Endothelial cell of umbilical vein (primary cell): ENCODE data around the gene C12orf42. TPM values are rescaled to one million over a fixed set of nuclear protein-coding genes. Genes with fewer than 3 reads are reported as not detected.

ENCODE experiments used
- BruUV-seq: library from RNA; stranded (reverse); fragments of 400-500 nt; replicated peaks from 2 replicates; lab custom pipeline; 2021; lab: Mats Ljungman, UMichigan
- CTCF ChIA-PET: fragments of 300-600, 350-600 bp; sonication (Branson Sonifier 250); formaldehyde crosslinking; loops from one replicate; lab custom pipeline; 2021; ENCODE audit warnings: antibody characterized with exemption, inconsistent platforms; lab: Charles Lee
- POLR2A ChIA-PET: fragments of 300-600, 350-600 bp; sonication (Branson Sonifier 250); formaldehyde crosslinking; loops from one replicate; lab custom pipeline; 2021; ENCODE audit warnings: antibody characterized with exemption, inconsistent platforms; lab: Charles Lee
- DNase-seq: peaks from one replicate; pipeline ENCODE4 v3.0.0-alpha.2; 2011; ENCODE audit warnings: low read depth, low spot score
- FAIRE-seq: peaks from 2 replicates; lab custom pipeline; 2011; peaks lifted over from hg19 to GRCh38; lab: Jason Lieb, UNC
- H2AFZ ChIP-seq: 2 replicates; pipeline ENCODE4 v1.6.0; 2012; ENCODE audit warnings: low read depth, low read length, control low read depth, inconsistent platforms
- H3K27ac ChIP-seq: 2 replicates; pipeline ENCODE4 v1.5.1; 2011; ENCODE audit warnings: low read depth, mild to moderate bottlenecking, control low read depth, low read length, moderate library complexity; ENCODE audit not compliant: insufficient read depth
- H3K27me3 ChIP-seq, 2 experiments: 2 replicates each; pipeline versions ENCODE4 v1.6.0 to v1.6.1; 2011; ENCODE audit warnings: low read length in 2 of 2, mixed read lengths in 1 of 2; ENCODE audit not compliant: control insufficient read depth in 2 of 2, insufficient read depth in 2 of 2
- H3K36me3 ChIP-seq, 2 experiments: 2 replicates in 1 of 2; 3 replicates in 1 of 2; pipeline ENCODE4 v1.5.1; 2011; ENCODE audit warnings: low read length in 2 of 2, mild to moderate bottlenecking in 1 of 2, moderate library complexity in 1 of 2; ENCODE audit not compliant: control insufficient read depth in 2 of 2, insufficient read depth in 2 of 2; ENCODE audit errors: extremely low read depth in 1 of 2
- H3K4me1 ChIP-seq: 3 replicates; pipeline ENCODE4 v1.5.1; 2011; ENCODE audit warnings: mild to moderate bottlenecking, low read length; ENCODE audit not compliant: control insufficient read depth, insufficient read depth; ENCODE audit errors: extremely low read depth
- H3K4me2 ChIP-seq: 2 replicates; pipeline ENCODE4 v1.6.1; 2011; ENCODE audit warnings: low read length, control low read depth, mixed read lengths; ENCODE audit not compliant: insufficient read depth
- H3K4me3 ChIP-seq, 3 experiments: fragments of 200-600 bp in 1 of 3; sonication (generic), shearing (Covaris generic) in 1 of 3; replicated peaks in 1 of 3; 2 replicates each; pipeline ENCODE4 v1.5.1; 2011 to 2016; ENCODE audit warnings: control low read depth in 3 of 3, low read length in 3 of 3, mild to moderate bottlenecking in 2 of 3, inconsistent platforms in 1 of 3, low read depth in 1 of 3, moderate library complexity in 1 of 3; ENCODE audit not compliant: insufficient read depth in 1 of 3
- H3K79me2 ChIP-seq: 2 replicates; pipeline ENCODE4 v1.6.0; 2012; ENCODE audit warnings: low read length, inconsistent platforms; ENCODE audit not compliant: control insufficient read depth, insufficient read depth
- H3K9ac ChIP-seq: replicated peaks from 2 replicates; pipeline ENCODE3; 2011; ENCODE audit warnings: low read length, control low read depth; ENCODE audit not compliant: insufficient read depth; ENCODE audit errors: extremely low read depth
- H3K9me1 ChIP-seq: replicated peaks from 3 replicates; pipeline ENCODE4 v1.6.0; 2011; ENCODE audit warnings: mild to moderate bottlenecking, low read length; ENCODE audit not compliant: control insufficient read depth, insufficient read depth; ENCODE audit errors: extremely low read depth
- H3K9me3 ChIP-seq: replicated peaks from 2 replicates; pipeline ENCODE4 v1.5.1; 2012; ENCODE audit warnings: low read length, inconsistent platforms; ENCODE audit not compliant: control insufficient read depth, insufficient read depth
- H4K20me1 ChIP-seq: replicated peaks from 2 replicates; pipeline ENCODE3; 2011; ENCODE audit warnings: mild to moderate bottlenecking, low read length; ENCODE audit not compliant: control insufficient read depth, insufficient read depth; ENCODE audit errors: extremely low read depth
- EZH2 ChIP-seq: IDR thresholded peaks from 2 replicates; pipeline ENCODE4 v1.6.1; 2012; ENCODE audit warnings: borderline replicate concordance, low read depth, mild to moderate bottlenecking, moderate library complexity, low read length, inconsistent platforms; ENCODE audit not compliant: severe bottlenecking
- FOS ChIP-seq: IDR thresholded peaks from 2 replicates; pipeline ENCODE4 v1.6.1; 2011; ENCODE audit warnings: mild to moderate bottlenecking, low read length, moderate library complexity, borderline replicate concordance; ENCODE audit not compliant: insufficient read depth
- GATA2 ChIP-seq: IDR thresholded peaks from 2 replicates; pipeline ENCODE4 v1.7.0; 2011; ENCODE audit warnings: low read depth, mild to moderate bottlenecking, moderate library complexity, mixed read lengths, low read length; ENCODE audit not compliant: insufficient read length, insufficient read depth
- JUN ChIP-seq: IDR thresholded peaks from 2 replicates; pipeline ENCODE4 v1.6.1; 2011; ENCODE audit warnings: borderline replicate concordance, low read depth; ENCODE audit not compliant: insufficient read length, insufficient read depth
- MYC ChIP-seq: IDR thresholded peaks from one replicate; pipeline ENCODE4 v1.6.1; 2011; ENCODE audit warnings: mild to moderate bottlenecking, low read depth, low read length
- POLR2A ChIP-seq: IDR thresholded peaks from 2 replicates; pipeline ENCODE4 v1.6.1; 2012; ENCODE audit warnings: low read depth, mild to moderate bottlenecking, control low read depth, low read length
- POLR2AphosphoS5 ChIP-seq: IDR thresholded peaks from 2 replicates; pipeline ENCODE4 v1.6.1; 2012; ENCODE audit warnings: low read depth, mild to moderate bottlenecking, control low read depth, low read length, moderate library complexity; ENCODE audit not compliant: insufficient read depth
- dilution Hi-C: fragments of 300-500 bp; cut with MboI; formaldehyde crosslinking; loops from one replicate; pipeline ENCODE4 v1.15.0; 2019; ENCODE audit warnings: low sequenced_read_pairs; ENCODE audit not compliant: extremely low pct_ligation_motif_present
- intact Hi-C: fragments of 100-400 bp; cut with micrococcal nuclease; formaldehyde crosslinking; loops from one replicate; pipeline ENCODE4 v1.10.0; 2022
- polyA plus RNA-seq, 4 experiments: library from polyadenylated mRNA; depleted of rRNA in 3 of 4; stranded (reverse) in 3 of 4; unstranded in 1 of 4; fragments of >200 nt; gene quantifications; 2 replicates each; pipeline versions ENCODE4 v1.2.1 to v1.2.3, GENCODE V29; 2011 to 2012; ENCODE audit warnings: missing spikeins in 1 of 4
- total RNA-seq: library from RNA; stranded (reverse); gene quantifications from 2 replicates; pipeline ENCODE4 v1.2.3, GENCODE V29; 2021
- TF ChIP-seq, protein P1 (sequence below): IDR thresholded peaks from 2 replicates; pipeline ENCODE4 v1.6.1; 2011; ENCODE audit not compliant: insufficient read depth, insufficient read length
- TF ChIP-seq, protein P2 (sequence below), 2 donors: IDR thresholded peaks; 1 replicate in 1 of 2; 2 replicates in 1 of 2; pipeline ENCODE4 v1.5.1; 2011; ENCODE audit warnings: low read length in 2 of 2, mild to moderate bottlenecking in 2 of 2, moderate library complexity in 2 of 2, control low read depth in 1 of 2, inconsistent platforms in 1 of 2, low read depth in 1 of 2; ENCODE audit not compliant: insufficient read depth in 1 of 2; ENCODE audit errors: extremely low read depth in 1 of 2

C12orf42 gene
- total and polyA plus RNA-seq, 2 donors (not counting 3 experiments of a cell fraction or from before 2014, with no cell fraction given): not detected

GRCh38 chr12:103327676-103328075 lies 168.1 kb downstream of the C12orf42 start:
- Histone ChIP-seq H3K4me2 (no peak overlapping the region), H3K9me1 (no peaks in the 10 kb centered on the region), H3K4me1 (no peaks in the 10 kb centered on the region), H3K36me3 (no peaks in the 10 kb centered on the region), H3K27me3 (no peaks in the 10 kb centered on the region), H3K79me2 (no peaks in the 10 kb centered on the region), H3K9ac (no peak overlapping the region), H3K27ac (no peak overlapping the region), H3K9me3 (peaks cover 7% of the 10 kb centered on the region), H3K4me3 (no peak overlapping the region), H2AFZ (no peak overlapping the region), H4K20me1 (no peaks in the 10 kb centered on the region)
- TF ChIP-seq POLR2AphosphoS5 (no peak), POLR2A (no peak), MYC (no peak), EZH2 (no peak), FOS (no peak), GATA2 (no peak), JUN (no peak)
- TF ChIP-seq, protein P1, sequence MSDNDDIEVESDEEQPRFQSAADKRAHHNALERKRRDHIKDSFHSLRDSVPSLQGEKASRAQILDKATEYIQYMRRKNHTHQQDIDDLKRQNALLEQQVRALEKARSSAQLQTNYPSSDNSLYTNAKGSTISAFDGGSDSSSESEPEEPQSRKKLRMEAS: no peak
- TF ChIP-seq, protein P2, sequence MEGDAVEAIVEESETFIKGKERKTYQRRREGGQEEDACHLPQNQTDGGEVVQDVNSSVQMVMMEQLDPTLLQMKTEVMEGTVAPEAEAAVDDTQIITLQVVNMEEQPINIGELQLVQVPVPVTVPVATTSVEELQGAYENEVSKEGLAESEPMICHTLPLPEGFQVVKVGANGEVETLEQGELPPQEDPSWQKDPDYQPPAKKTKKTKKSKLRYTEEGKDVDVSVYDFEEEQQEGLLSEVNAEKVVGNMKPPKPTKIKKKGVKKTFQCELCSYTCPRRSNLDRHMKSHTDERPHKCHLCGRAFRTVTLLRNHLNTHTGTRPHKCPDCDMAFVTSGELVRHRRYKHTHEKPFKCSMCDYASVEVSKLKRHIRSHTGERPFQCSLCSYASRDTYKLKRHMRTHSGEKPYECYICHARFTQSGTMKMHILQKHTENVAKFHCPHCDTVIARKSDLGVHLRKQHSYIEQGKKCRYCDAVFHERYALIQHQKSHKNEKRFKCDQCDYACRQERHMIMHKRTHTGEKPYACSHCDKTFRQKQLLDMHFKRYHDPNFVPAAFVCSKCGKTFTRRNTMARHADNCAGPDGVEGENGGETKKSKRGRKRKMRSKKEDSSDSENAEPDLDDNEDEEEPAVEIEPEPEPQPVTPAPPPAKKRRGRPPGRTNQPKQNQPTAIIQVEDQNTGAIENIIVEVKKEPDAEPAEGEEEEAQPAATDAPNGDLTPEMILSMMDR (IDR thresholded peaks at IDR 0.05; ENCODE audit: extremely low read depth in 1 of 2, insufficient read depth in 1 of 2, low read depth in 1 of 2, low read length in 2 of 2): no peak
- DNase-seq: no peak
- no TSS peak for BruUV-seq
- ChIA-PET POLR2A (no interaction called here), CTCF (no interaction called here)
- FAIRE-seq: no peak
- intact Hi-C loops (no loop called here), dilution Hi-C loops (no loop called here)
